ENCODE results near the gene TBC1D2.
A peak's percentile ranks its signal among the peaks of the same experiment; 100 is the strongest.

The TBC1D2 gene

DNA sequence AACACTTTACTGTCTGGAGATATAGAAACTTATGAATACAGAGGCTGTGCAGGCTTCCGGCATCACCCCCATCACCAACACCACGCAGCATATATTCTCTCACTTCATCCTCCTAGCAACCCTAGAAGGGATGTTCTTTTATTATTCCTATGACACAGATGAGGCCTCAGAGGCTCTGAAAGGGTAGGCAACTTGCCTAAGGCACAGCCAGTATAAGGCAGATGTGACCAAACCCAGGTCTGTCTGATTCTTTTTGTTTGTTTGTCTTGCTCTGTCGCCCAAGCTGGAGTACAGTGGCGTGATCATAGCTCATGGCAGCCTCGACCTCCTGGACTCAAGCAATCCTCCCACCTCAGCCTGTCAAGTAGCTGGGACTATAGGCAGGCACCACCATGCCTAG lies 40.2 kb downstream of the TBC1D2 start:
- no peak for DNase-seq

DNA sequence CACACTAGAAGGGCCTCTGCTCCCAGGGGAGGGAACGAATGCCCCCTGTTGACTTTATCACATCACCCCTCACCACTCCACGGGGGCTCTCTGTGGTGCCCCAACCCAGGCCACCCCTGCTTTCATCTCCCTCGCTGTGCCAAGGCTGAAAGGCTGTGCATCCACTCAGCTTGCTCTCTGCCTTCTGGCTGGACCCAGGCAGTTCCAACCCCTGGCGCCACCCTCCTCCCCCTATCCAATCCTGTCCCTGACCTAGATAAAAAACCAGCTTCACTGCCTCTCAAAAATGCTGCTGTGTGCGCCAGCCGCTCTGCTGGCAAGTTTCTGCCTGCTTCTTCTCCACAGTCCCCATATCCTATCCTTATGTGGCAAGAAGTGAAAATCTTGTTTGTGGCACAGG lies 40.6 kb downstream of the TBC1D2 start:
- no peak for DNase-seq

DNA sequence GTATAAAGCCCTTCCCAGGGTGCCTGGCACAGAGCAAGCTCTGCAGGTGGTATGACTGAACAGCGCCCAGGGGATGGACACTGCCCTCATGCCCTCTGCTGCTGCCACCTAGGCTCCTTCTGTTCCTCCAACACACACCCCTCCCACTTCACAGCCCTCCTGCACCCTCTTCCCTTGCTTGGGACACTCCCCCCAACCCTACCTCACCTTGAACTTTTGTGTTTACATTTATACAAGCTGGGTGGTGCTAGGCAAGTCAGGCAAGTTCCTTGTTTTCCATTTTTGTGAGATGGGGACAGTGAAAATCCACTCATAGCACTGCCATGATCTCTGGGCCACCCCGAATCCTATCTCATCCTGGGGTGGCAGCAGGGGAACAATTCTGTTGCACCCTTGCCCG lies 44.2 kb downstream of the TBC1D2 start:
- DNase-seq = no peak

DNA sequence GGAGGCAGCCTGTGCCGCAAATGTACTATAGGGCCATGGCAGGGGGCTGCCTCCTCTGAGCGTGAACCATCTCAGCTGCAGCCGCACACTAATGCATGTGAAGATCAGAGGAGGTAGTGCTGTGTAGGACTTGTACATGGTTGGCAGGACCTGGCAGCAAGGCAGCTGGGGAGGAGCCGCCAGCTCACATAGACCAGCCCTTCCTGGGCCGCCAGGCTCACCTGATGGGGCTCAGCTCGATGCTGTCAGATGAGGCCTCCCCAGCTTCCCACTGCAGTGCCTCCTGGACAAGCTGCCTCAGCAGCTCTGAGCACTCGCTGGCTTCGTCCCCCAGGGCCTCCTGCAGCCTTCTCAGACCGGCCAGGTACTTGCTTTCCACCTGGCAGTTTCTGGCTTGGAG lies 45.0 kb downstream of the TBC1D2 start:
- no peak for DNase-seq

DNA sequence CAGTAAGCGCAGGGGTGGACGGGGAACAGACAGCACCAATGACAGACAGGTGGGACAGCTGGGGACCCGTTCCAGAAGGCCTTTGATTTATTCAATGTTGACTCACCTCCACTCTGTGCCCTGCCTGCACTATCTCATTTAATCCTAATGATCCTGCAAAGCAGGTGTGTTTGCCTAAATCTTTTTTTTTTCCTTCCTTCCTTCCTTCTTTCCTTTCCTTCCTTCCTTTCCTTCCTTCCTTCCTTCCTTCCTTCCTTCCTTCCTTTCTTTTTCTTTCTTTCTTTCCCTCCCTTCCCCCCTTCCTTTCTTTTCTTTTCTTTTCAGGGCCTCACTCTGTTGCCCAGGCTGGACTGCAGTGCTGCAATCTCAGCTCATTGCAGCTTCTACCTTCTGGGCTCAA lies 45.9 kb downstream of the TBC1D2 start:
- DNase-seq = no peak

DNA sequence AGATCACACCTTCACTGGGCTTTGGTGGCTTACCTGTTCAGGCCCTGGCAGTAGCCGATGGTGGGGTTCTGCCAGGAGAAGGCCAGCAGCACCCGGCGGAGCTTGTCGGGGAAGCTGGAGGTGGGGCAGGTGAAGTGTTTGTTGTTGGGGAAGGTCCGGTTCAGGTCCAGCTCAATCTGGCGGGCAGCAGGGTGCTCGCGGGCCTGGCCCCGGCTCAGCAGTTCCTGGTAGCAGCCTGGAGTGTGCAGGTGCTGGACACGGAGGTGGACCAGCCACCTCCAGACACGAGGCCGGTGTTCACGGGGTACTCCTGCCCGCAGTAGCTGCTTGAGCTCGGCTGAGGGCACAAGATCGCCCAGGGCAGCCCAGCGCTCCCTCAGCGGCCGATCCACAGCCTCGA lies 46.8 kb downstream of the TBC1D2 start:
- DNase-seq = no peak

DNA sequence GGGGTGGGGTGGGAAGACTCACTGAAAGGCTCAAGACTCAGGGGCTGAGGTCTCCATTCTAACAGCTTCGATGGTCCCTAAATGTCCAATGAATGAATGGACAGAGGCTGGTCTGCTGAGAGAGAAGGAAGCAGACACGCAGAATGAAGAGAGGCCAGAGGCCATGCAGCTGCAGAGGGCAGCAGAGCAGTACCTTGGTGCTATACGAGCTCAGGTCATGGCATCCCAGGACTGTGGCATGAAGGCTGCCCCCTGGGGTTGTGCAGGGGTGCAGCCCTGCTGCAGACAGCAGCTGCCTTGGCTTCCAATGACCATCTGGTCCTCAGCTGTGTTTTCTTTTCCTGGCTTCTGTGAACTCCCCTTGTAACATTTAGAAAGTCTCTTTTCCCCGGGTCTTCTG lies 47.8 kb downstream of the TBC1D2 start:
- no peak for DNase-seq

DNA sequence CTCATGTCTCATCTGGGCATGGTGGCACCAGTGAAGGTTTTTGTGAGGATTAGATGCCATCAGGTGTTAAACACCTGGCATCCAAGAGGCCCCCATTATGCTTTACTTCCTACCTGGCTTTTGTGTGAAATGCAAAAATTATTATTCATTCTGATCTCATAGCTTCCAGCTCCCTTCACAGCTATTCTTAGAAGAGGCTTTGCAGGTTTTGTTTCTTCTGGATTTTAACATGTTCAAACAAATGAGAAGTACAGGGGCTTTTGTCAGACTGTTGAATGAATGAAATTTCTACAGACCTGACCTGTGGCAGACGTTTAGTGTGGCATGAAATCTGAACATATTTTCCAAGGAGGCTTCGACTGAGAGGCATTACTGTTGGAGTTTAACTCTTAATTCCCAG lies 48.7 kb downstream of the TBC1D2 start:
- DNase-seq = no peak

DNA sequence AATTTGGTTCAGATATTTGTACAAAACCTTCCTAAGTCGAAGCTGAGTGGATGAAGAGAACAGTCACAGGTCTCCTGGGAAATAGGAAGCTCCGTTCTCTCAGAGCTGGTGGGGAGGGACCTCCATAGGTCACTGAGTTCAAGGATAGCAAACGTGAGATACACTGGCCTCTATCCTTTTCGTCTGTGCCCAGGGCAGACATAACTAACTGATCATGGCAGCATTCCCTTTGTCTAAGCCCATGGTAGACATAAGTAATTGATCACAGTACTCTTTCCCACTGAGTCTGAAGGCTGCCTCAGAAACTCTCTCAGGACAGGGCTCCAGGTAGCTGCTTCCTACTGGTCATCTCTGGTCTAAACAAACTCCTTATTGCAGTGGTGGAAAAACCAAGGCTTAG lies 50.8 kb downstream of the TBC1D2 start:
- DNase-seq = no peak

DNA sequence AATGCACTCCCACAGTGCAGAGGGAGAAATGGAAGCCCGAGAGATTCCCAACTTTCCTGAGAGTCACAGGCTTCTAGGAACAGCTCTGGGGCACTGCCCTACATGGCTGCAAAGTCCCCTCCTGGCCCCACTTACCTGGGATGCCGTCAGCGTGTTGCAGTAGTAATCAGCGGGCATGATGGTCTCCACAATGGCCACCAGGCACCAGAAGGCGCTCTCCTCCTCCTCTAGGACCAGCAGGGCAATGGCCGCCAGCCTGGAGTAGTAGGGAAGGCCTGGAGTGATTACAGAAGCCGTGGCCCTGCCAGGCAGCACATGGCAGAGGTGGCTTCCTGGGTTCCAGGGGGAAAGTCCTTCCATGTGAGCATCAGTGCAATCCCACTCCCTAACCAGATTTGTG lies 52.3 kb downstream of the TBC1D2 start:
- DNase-seq = no peak

DNA sequence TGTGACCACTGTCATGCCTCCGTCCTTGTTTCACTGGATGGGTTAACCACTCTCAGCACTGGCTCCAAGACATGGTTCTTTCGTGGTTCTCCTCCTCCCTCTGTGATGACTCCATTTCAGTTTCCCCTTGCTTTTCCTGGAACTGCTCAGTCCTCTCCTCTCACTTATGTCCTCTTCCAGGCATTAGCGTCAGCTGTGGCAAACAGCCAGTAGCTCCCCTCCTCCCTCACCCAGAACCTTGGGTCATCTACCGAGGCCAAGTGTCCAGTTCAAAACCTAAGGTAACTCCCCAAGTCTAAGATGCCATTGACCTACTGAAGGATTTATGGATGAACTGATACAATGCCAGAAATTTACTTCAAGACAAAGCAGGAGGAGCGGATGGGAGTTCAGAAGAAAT lies 53.2 kb downstream of the TBC1D2 start:
- DNase-seq = no peak

DNA sequence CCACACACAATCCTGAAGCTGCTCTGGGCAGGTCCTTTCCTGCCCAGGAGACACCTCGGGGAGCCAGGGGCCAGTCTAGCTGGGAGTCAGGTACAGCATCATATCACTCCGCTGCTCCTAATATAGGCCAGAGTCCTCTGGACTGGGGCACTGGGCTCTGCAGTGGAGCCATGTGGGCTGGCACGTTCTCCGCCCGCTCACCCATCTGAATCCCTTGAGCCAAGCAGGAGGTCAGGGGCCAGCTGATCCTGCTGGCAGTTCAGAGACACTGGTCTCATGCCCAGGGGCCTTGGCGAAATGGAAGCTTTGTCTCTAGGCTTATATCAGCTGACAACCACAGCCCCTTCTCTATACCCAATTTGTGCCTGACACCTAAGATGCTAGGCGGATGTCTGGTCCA lies 53.7 kb downstream of the TBC1D2 start:
- no peak for DNase-seq

DNA sequence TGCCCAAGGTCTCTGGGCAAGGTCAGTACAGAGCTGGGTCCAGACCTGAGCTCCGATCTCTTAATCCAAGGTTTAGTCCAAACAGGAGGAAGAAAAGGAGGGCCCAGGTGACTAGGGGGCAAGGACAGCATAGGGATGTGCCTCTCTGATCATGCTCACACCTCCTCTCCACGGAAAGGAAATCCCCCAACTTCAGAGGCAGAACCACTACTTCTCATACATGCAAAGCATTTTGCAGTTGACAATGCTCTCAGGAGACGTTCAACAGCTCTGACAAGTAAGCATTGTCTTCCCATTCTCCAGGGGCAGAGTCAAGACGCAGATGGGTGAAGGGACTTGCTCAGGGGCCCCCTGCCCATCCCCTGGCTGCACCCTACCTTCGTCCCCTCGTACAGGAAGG lies 54.3 kb downstream of the TBC1D2 start:
- DNase-seq = no peak

DNA sequence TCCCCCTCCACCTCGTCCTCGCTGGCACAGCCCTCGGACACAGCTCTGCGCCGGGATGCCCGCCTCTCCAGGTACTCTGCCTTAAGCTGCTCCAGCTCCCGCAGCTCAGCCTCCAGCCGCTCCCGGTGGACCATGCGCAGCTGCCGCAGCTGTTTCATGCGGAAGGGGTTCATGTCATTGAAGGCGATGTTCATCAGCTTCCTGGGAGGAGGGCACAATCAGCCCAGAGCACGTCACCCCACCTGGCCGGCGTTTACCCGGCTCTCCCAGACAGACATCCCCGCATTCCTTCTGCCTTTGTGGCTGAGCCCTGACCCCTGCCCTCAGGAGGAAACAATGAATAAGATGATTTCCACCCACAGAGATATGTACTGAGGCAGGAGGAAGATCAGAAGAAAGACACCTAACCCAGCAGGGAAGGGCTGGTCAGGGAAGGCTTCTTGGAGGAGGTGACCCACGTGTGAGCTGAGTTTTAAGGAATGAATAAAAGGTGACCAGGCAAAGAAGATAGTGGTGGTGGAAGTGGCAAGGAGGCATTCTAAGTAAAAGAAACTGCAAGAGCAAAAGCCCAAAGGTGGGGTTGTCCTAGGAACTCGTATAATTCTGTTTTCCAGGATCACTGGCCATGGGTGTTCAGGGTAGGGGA lies 55.9 kb downstream of the TBC1D2 start:
- no peak for DNase-seq

DNA sequence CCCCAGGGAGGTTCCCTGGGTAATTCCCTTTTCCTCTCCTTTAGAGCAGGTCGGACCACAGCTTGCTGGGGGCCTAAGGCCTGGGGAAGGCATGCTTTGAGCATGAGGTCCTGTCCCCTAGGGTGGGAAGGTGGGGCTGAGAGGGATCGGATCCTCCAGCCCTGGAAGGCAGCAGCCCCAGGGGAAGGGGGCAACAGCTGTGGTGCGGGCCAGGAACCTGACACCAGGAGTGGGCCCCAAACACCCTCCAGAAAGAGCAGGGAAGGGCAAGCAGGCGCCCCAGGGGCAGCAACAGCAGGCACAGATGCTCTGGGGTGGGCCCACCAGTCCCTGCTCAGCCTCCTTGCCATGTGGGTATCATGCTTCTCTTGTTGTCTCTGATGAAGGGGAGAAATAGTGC lies 59.8 kb downstream of the TBC1D2 start:
- no peak for DNase-seq

DNA sequence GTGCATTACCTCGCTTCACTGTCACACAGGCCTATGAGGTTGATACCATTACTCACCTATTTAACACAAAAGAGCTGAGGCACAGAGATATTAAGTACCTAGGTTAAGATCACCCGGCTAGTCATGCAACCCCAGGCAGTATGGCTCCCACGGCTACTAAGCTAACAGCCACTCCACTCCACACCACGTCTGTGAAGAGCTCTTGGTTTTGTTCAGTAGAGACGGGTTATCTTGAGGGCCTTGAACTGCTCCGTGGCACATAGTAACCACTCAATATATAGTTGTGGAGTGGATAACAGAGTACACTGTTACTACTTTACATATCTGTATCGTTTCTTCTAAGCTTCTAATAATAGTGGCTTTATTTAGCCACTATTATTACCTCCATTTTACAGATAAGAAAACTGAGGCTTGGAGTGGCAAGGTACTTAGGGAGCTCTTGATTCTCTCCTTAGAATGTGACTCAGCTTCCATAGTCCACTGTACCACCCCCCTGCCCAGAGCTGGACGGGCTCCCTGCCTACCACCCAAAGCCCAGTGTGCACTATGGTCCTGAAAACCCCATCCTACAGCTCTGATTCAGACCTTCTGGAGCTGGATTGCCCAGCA lies 62.0 kb downstream of the TBC1D2 start:
- no peak for DNase-seq

DNA sequence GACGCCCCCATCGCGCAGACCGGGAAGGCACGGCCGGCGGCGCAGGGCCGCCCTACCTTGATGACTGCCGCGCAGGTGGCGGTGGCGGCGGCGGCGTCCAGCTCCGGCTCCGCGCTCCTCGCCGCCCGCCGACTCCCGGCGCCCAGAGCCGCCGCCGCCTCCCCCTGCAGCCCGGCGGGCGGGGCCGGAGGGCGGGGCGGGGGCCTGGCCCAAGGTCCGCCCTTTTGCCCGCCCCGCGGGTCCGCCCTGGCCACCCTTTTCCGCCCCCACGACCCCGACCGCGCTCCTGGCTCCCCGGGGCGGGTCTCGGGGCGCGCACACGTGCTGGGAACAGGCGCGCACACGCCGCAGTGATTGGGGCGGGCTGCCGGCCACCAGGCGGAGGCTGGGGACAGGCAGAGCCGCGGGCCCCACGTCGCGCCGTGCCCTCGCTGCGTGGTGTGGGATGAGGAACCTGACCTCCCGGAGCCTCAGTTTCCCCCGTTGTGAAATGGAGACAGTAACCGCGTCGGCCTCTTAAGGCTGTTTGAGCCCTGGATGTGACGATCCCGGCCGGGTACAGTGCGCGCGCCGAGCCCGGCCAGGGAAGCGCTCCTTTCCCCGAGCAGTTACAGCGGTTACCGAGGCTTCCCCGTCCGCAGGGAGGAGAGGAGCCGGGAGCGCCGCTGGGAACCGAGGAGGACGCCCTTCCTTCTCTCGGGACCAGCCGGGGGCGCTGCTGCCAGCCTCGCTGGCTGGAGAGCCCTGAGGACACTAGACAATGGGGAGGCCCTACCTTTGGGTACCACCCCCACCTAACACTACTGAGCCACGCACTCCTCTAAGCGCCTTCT lies 62.7 kb downstream of the TBC1D2 start, which contains the start of gene CORO2A:
Gene CORO2A (minus strand): TSS at position 135 of the 833 bp plus-strand sequence. CDS start 34,977 bp downstream, outside the sequence.
- DNase-seq = peak; percentile 67

DNA sequence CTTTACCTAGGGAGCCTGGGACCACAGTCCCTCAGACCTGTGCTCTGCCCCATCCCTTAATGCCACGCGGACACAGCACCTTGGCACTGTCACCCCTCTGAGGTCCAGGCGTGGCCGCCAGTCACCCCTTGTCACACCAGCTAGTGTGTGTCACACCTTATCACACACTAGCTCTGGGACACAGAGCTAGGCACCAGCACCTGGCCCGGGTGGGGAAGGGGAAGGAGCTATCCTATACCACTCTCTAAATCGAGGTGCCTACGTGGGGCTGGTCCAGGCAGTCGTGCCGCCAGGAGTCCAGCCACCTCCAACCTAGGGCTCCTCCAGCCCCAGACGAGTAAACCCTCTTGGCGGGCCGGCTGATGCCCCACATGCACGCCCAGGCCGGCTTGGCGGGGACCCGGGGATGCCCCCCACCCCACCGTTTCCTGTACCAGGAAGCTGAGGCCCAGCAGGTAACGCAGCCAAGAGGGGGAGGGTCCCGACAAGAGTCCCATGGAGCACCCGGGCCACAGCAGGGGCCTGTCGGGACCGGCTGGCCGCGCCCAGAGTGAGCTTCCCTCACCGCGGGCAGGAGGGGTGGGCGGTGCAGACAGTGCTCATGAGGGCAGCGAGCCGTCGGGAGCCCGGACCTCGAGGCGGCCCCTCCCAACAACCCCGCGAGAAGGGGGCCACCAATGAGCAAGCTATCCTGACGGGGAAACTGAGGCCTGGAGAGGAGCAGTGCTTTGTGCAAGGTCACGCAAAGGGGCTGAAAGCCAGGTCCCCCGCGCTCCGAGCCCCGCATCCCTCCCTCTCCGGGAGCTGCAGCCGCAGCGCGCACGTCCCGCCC lies 63.6 kb downstream of the TBC1D2 start:
- no peak for DNase-seq

DNA sequence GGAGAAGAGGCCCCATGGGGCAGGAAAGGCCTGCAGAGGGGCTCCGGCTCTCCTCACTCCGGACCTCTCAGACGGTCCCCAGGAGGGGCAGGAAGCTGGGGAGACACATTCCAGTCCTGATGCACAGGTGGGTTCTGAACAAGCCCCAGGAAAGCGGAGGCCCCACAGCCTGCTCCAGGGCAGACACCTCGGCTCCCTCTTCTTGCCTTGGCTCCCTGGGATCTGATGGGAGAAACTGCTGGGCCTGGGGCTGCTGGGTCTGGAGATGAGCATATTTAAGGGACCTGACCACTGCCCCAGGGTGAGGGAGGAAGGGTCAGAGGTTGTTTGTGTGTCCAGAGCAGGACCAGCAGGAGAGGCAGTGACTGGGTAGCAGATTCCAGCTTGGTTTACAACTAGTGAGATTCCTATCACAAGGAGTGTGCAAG lies 64.3 kb downstream of the TBC1D2 start:
- DNase-seq = no peak

DNA sequence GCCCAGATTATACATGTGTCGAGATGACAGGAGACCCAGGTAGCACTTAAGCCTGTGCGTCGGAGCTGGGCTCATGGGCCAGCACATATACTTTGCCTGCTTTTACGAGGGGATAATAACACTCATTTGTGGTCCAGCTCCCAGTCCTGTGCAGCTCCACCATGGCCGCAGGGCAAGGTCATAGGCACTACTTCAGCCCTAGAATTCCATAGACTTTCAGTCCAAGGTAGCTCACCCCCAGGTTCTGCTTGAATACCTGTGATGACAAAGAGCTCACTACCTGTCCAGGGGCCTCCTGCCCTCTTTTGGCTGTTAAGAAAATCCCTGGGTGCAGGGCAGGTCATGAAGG lies 64.7 kb downstream of the TBC1D2 start:
- no peak for DNase-seq

DNA sequence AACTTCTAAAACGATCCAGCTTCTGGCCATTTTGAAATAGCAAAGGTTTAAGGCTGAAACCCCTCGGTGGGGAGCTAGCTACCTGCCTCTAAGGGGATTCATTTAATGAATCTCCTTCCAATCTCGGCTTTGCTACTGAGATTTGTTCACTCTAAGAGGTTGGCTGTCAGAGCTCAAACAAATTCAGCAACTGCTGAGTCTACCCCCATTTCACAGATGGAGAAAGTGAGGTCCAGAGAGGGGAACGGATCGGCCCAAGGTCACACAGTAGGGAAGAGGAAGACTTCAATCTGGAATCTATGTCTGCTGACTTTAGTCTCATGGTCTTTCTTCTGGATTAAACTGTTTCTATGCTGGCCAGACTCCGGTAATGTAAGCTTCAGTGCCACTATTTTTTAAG lies 66.0 kb downstream of the TBC1D2 start:
- no peak for DNase-seq

DNA sequence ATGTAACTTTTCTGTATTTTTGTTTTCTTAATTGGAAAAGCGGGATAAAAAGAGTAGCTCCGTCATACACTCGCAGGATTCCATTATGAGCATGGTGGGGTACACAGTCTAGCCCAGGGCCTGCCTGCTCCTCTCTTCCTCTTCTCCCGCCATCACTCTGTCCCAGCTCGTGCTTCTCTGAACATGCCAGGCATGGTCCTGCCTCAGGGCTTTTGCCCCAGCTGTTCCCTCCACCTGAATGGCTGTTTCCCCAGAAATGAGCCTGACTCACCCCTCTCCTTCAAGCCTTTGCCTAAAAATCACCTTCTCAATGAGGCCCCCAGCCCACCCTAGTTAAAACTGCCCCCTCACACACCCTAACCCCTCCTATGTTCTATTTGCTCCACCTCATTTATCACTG lies 67.5 kb downstream of the TBC1D2 start:
- DNase-seq = no peak

DNA sequence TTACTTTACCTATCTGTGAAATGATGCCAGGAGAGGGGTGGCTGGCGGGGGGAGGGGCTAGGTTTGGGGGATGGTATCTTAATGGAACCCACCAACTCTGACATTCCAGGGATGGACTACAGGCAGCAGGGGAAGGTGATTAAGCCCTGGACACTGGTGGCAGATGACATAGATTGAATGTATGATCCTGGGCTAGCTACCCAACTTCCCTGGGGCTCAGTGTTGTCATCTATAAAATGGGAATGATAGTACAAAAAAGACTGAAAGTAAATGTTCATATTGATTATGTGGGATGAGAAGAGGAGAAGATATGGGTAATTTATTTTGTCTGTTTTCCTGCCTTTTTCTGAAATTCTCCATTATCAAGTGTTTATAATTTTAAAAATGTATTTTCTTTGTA lies 69.2 kb downstream of the TBC1D2 start:
- no peak for DNase-seq

Measured in right hindlimb (tissue), 1 donor.